Left renal cortex interstitium (tissue), 4 donors: ENCODE results near the gene MAPK10. TPM values are rescaled to one million over a fixed set of nuclear protein-coding genes. Genes with fewer than 3 reads are reported as not detected.

Experiments used
- DNase-seq, 4 donors: peaks; one replicate each; pipeline ENCODE4 v3.0.0-alpha.2; 2013; ENCODE audit warnings: low read depth in 4 of 4, low spot score in 2 of 4, missing footprints in 1 of 4
- polyA plus RNA-seq, 4 donors: library from polyadenylated mRNA; unstranded; fragments of 120-200 nt; gene quantifications; one replicate each; pipeline ENCODE4 v1.2.1, GENCODE V29; 2013; ENCODE audit not compliant: insufficient read length in 4 of 4

MAPK10 gene
- polyA plus RNA-seq, 4 donors: 52.2 to 86.3 (median 65.3) TPM

- no peak for DNase-seq
These were observed 408.8 kb downstream of the MAPK10 start for GRCh38 chr4:85951099-85951498.

GRCh38 chr4:85946821-85947220 is 413.0 kb downstream of the MAPK10 start:
- no peak for DNase-seq

- no peak for DNase-seq
These were observed 417.7 kb downstream of the MAPK10 start for GRCh38 chr4:85942107-85942506.

GRCh38 chr4:85940151-85940550 is 419.7 kb downstream of the MAPK10 start:
- no peak for DNase-seq

Other genes with a start within 250 kb of the MAPK10 start
- 100 to 1,000 TPM; 121 to 128 (median 124) TPM for gene PTPN13, start 234.3 kb upstream of the MAPK10 start, polyA plus RNA-seq